Osteoblast (primary cell): ENCODE measurements around the gene TRMU. TPM values are rescaled to one million over a fixed set of nuclear protein-coding genes. Genes with fewer than 3 reads are reported as not detected.

ENCODE experiments used
- DNase-seq: peaks from one replicate; pipeline ENCODE4 v3.0.0; 2011; ENCODE audit warnings: low spot score, mixed read lengths; ENCODE audit not compliant: insufficient read length; ENCODE audit errors: missing footprints
- H2AFZ ChIP-seq: 2 replicates; pipeline ENCODE4 v1.6.0; 2011; ENCODE audit warnings: mild to moderate bottlenecking, low read length
- H3K27ac ChIP-seq: 2 replicates; pipeline ENCODE4 v1.5.1; 2011; ENCODE audit warnings: mild to moderate bottlenecking, low read depth, low read length, moderate library complexity
- H3K27me3 ChIP-seq: 2 replicates; pipeline ENCODE4 v1.6.0; 2012; ENCODE audit warnings: mild to moderate bottlenecking, control low read depth, inconsistent platforms, low read length, moderate library complexity; ENCODE audit not compliant: insufficient read depth
- H3K36me3 ChIP-seq: 2 replicates; pipeline ENCODE4 v1.5.1; 2011; ENCODE audit warnings: mild to moderate bottlenecking, low read length, control low read depth, moderate library complexity; ENCODE audit not compliant: insufficient read depth
- H3K4me1 ChIP-seq: 2 replicates; pipeline ENCODE4 v1.5.1; 2011; ENCODE audit warnings: mild to moderate bottlenecking, low read length, control low read depth, moderate library complexity; ENCODE audit not compliant: insufficient read depth
- H3K4me2 ChIP-seq: 2 replicates; pipeline ENCODE4 v1.6.0; 2011; ENCODE audit warnings: mild to moderate bottlenecking, low read length; ENCODE audit not compliant: insufficient read depth
- H3K4me3 ChIP-seq: fragments of 200-600 bp; sonication (generic); 3 replicates; pipeline ENCODE4 v1.5.1; 2012; ENCODE audit warnings: mild to moderate bottlenecking, low read length, inconsistent platforms; ENCODE audit not compliant: insufficient read depth
- H3K79me2 ChIP-seq: 2 replicates; pipeline ENCODE4 v1.6.0; 2012; ENCODE audit warnings: mild to moderate bottlenecking, low read length, control low read depth, inconsistent platforms; ENCODE audit not compliant: insufficient read depth
- H3K9me3 ChIP-seq: 2 replicates; pipeline ENCODE4 v1.5.1; 2011; ENCODE audit warnings: low read depth, low read length, control low read depth
- H4K20me1 ChIP-seq: 2 replicates; pipeline ENCODE4 v1.6.0; 2012; ENCODE audit warnings: mild to moderate bottlenecking, low read length, control low read depth; ENCODE audit not compliant: insufficient read depth
- total RNA-seq: library from RNA; depleted of rRNA; stranded (reverse); fragments of >200 nt; gene quantifications from 2 replicates; pipeline ENCODE4 v1.2.3, GENCODE V29; 2012
- TF ChIP-seq, protein P1 (sequence below): IDR thresholded peaks from 2 replicates; pipeline ENCODE4 v1.5.1; 2011; ENCODE audit warnings: mild to moderate bottlenecking, low read depth, low read length, moderate library complexity; ENCODE audit errors: extremely low read depth

Gene TRMU
- total RNA-seq, 1 donor: 22.1 TPM

DNA sequence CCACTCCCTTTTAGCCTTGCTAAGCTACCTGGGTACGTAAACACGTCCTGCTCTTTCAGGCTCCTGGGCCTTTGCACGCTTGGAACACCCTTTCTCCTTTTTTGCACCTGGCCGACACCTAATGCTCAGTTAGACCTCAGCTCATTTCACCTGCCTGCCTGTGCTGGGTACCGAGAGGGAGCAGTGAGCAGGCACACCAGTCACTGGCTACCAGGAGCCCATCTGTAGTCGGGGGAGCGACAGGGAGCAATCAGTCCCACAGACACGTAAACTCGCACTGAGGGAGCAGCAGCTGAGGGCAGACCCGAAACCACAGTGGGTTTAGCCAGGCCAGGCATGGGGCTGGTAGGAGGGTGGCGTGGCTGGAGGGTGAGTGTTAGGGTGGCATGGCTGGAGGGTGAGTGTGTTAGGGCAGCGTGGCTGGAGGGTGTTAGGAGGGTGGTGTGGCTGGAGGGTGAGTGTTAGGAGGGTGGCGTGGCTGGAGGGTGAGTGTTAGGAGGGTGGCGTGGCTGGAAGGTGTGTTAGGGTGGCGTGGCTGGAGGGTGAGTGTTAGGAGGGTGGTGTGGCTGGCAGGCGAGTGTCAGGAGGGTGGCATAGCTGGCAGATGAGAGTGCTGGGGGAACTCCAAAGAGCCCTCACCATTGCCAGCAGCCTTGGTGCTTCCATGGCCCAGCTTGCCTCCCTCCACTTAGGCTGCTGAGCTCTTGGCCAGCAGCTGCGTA lies 45.2 kb upstream of the TRMU start:
- Histone ChIP-seq H3K79me2 (no peaks in the 10 kb centered on the region), H3K27me3 (no peaks in the 10 kb centered on the region), H2AFZ (no peak overlapping the region), H3K9me3 (no peaks in the 10 kb centered on the region), H3K4me1 (peaks cover under 1% of the 10 kb centered on the region), H3K36me3 (peaks cover 32% of the 10 kb centered on the region), H3K4me2 (no peak overlapping the region), H4K20me1 (no peaks in the 10 kb centered on the region), H3K27ac (no peak overlapping the region), H3K4me3 (no peak overlapping the region)
- DNase-seq: peak; percentile 56
- TF ChIP-seq, protein P1, sequence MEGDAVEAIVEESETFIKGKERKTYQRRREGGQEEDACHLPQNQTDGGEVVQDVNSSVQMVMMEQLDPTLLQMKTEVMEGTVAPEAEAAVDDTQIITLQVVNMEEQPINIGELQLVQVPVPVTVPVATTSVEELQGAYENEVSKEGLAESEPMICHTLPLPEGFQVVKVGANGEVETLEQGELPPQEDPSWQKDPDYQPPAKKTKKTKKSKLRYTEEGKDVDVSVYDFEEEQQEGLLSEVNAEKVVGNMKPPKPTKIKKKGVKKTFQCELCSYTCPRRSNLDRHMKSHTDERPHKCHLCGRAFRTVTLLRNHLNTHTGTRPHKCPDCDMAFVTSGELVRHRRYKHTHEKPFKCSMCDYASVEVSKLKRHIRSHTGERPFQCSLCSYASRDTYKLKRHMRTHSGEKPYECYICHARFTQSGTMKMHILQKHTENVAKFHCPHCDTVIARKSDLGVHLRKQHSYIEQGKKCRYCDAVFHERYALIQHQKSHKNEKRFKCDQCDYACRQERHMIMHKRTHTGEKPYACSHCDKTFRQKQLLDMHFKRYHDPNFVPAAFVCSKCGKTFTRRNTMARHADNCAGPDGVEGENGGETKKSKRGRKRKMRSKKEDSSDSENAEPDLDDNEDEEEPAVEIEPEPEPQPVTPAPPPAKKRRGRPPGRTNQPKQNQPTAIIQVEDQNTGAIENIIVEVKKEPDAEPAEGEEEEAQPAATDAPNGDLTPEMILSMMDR: no peak

GRCh38 chr22:46290843-46291785 lies 44.4 kb upstream of the TRMU start:
- H3K4me3 ChIP-seq: no peak overlapping the region
- H3K4me2 ChIP-seq: no peak overlapping the region
- peak; percentile 68 for DNase-seq
- no peaks in the 10 kb centered on the region for H3K9me3 ChIP-seq
- no peaks in the 10 kb centered on the region for H3K27me3 ChIP-seq
- no peak overlapping the region for H3K27ac ChIP-seq
- no peaks in the 10 kb centered on the region for H4K20me1 ChIP-seq
- H3K36me3 ChIP-seq: peaks cover 32% of the 10 kb centered on the region
- TF ChIP-seq, protein P1: no peak
- H3K4me1 ChIP-seq: peaks cover 9% of the 10 kb centered on the region
- H2AFZ ChIP-seq: no peak overlapping the region
- no peaks in the 10 kb centered on the region for H3K79me2 ChIP-seq

GRCh38 chr22:46292173-46292572 lies 43.3 kb upstream of the TRMU start:
- H3K4me2 ChIP-seq: no peak overlapping the region
- DNase-seq: no peak
- H2AFZ ChIP-seq: no peak overlapping the region

More at GRCh38 chr22:46292173-46292572, 43.3 kb upstream of the TRMU start:
- no peak overlapping the region for H3K4me3 ChIP-seq
- peaks cover 4% of the 10 kb centered on the region for H3K79me2 ChIP-seq
- TF ChIP-seq, protein P1: no peak
- H4K20me1 ChIP-seq: no peaks in the 10 kb centered on the region
- no peak overlapping the region for H3K27ac ChIP-seq
- H3K4me1 ChIP-seq: peaks cover 12% of the 10 kb centered on the region
- peaks cover 28% of the 10 kb centered on the region for H3K36me3 ChIP-seq
- no peaks in the 10 kb centered on the region for H3K9me3 ChIP-seq
- no peaks in the 10 kb centered on the region for H3K27me3 ChIP-seq
